ENCODE results near the gene AP2A2.

AP2A2 gene

DNA sequence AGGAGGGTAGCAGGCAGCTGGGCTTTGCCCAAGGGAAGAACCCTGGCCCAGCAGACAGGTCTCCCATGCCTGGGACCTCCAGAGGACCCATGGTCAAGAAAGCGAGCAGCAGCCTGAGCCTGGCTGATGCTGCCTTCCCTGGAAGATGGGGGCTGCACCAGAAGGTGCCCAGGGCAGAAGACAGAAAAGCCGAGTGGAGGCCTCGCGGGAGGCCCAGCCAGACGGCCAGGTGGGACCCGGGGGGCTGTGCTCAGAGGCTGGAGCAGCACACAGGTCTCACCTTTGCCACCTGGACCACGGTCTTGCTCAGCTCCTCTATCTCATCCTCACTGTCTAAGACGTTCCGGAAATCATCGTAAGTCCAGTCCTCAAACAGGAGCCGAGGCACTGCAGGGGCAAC is 25.9 kb upstream of the AP2A2 start:
- no peak for DNase-seq

DNA sequence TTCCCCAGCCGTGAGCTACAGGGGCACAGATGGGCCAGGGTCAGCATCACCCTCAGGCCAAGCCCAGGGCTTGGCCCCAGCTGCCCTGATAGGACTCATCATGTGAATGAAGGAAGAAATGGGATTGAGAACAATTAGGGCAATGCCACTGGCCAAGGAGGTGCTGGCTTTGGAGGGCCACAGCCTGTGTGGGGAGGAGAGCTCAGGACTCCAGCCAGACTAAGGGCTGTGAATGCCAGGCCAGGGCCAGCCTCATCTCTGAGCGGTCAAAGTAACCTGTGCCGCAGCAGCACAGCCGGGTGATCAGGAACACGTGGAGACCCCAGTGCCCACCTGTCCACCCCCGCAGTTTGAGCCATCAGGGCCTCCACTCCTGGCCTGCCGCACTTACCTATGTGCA is 25.1 kb upstream of the AP2A2 start:
- no peak for DNase-seq

DNA sequence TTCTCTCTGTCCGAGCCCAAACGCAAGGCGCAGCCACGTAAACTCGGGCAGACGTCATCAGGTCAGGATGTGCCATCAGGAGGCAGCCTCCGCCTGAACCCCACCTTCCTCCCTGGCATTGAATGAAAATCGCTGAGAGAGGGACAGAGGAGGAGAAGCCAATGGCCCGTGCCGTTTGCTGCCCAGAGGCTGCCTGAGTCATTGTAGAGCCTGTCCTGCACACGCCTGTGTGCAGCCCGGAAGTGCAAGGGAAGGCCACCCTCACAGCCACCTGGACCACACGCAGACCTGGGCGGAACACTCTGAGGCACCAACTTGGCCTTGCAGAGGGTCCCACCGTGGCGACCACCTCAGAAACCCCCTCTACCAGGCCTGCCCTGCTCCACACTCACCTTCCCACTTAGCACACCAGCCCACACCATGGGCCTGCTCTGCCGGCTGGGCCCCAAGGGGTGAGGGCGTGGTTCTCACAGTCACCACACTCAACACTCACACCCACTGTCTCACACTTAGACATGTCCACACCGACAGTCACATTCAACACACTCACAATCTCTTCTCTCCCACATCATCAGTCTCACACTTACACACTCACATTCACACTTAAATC is 24.1 kb upstream of the AP2A2 start:
- DNase-seq, result no peak

DNA sequence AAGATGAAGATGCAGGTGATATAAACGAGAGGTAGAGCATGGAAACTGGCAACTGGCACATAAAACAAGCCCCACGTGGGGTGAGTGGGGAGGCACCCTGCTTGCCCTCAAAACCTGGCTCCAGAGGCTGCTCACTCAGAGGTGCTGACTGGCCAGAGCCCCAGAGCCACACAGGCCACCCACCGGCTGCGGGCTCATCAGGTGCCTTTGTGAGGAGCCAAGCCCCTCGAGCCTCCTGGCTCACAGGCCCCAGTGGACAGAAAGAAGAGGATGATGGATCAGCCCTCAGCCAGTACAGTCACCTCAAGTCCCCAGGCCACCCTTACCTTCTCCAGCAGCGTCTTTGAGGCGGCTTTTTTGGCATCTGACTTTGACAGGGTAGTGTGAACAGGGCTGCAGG is 21.3 kb upstream of the AP2A2 start:
- no peak for DNase-seq

DNA sequence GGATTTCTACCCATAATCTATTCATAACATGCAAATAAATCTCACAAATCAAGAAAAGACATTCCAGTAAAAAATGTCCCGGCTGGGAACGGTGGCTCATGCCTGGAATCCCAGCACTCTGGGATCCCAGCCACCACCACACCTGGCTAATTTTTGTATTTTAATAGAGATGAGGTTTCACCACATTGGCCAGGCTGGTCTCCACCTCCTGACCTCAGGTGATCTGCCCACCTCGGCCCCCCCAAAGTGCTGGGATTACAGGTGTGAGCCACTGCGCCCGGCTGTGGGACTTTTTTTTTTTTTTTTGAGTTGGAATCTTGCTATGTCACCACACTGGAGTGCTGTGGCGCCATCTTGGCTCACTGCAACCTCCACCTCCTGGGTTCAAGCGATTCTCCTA is 19.7 kb upstream of the AP2A2 start:
- no peak for DNase-seq

DNA sequence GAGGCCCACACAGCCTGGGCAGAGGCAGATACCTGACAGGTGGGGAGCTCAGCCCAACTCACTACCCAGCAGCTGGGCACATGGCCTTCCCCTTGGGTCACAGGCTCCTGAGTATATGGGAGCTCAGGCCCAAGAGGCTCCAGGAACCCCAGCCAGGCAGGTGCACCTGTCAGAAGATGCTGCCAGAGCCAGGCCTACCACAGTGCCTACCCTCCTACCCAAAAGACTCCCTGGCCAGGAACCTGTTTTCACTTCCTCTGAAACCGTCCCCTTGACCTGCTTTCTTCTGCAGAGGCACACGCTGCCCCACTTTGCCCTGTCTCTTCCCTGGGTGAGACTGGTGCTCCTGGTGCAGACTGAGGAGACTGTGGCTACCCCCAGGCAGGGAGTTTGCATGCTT is 18.0 kb upstream of the AP2A2 start:
- no peak for DNase-seq

DNA sequence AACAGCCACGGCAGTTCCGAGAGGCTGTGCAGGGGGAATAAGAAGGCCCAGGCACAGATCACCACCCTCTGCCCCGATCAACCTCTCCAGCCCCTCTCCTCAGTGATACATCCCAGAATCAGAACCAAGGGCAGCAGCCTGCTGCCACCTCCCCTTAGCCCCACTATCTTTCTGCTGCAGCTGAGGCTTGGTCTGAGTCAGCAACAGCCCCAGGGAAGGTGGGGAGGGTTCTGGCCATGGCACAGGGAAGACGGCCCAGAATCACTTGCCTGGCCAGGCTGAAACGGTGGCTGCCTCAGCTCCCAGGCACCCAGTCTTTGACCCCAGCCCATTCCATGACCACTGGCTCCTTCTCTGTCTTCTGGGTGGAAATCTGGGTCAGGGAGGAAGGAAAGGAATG is 17.4 kb upstream of the AP2A2 start:
- no peak for DNase-seq

DNA sequence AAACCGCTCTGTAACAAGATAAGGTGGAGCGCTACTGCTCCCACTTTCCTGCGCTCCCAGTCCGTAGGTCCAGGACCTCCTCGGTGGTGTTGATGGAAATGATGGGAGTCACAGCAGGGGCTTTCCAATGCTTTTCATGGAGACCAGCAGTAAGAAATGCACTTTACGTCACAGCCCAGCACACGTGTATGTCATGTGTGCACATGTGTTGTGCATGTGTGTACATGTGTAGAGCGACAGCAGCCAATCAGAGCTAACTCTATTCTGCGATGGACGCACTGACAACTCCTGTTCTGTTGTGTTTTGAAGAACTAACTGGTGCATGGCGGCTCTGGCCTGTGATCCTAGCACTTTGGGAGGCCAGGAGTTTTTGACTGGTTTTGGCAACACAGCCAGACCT is 16.3 kb upstream of the AP2A2 start:
- no peak for DNase-seq

DNA sequence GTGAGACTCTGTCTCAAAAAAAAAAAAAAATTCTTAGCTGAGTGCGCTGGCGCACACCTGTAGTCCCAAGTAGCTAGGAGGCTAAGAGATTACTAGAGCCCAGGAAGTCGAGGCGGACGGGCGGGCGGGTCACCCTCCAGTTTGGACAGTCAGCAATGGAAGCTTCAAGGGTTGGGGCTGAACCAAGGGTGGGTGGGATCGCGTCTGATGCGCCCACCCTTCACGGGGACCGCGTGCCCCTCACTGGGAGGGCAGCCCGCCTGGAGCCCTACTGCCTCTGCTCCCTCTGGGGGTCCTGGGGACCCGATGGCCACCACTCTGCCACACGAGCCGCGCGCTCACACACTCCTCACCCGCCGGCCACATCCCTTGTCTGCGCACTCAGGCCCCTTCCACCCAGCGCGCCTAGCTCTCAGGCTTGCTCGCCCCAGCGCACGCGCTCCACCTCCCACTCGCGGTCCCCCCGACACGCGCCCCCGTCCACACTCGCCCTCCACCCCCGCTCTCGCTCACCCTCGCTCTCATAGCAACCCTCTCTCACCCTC is 15.6 kb upstream of the AP2A2 start:
- DNase-seq, result no peak

DNA sequence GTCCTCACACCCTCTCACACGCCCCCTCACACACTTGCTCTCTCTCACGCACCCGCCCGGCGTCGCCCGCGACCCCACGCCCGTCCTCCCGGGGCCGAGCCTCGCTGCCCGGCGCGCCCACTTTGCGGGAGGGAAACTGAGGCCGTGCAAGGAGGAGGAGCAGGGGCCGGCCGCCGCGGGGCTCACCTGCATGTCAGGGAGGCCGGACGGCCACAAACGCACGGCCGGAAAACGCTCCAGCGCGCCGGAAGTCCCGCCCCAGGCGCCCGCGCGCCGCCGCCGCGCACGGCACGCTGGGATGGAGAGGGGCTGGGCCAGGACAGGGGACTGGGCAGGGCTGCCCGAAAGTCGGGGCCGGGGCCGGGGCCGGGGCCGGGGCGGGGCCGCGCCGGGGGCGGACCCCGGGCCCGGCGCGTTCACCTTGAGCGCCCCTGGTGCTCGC is 15.1 kb upstream of the AP2A2 start, which contains the start of gene CHID1:
Gene CHID1, minus strand, starts transcription at position 222 of the 442 bp plus-strand sequence. CDS start 5,994 bp downstream, outside the sequence.
- peak; percentile 84 for DNase-seq

DNA sequence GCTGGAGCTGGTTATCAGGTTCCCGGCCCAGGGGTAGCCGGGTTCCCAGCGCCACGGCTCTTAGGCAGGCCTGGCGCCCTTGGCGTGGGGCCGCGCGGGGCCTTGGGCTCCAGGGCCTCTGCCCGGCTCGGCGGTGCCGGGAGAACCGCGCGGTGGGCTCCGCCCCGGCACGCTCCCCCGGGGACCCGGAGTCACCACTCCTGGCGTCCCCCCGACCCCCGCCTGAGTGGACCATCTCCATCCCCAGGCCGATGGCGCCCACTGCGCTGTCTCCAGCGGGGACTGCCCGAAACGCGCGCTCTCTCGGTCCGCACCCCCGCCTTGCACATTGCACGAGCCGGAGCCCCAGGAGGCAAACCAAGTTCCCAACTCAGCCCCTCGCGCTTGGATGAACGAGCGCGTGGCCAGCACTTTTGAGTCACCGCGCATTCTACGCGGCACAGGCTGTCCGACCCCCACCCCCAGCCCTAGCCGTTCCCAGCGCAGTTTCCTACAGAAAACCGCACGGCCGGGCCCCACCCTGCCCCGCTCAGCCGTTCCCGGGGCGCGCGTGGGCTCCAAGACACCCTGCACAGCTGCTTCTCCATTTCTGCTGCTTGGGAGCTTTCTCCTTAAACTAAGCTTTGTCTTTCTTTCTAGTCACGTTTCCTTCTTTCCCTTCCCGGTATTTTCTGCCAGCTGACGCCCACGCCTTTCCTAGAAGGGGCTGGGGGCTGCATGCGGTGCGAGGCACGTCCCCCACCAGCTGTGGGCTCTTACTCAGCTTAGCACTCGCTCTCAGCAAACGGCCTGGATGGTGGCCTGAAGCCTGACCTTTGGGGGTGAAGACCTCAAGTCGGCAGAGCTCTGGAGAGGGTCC is 14.4 kb upstream of the AP2A2 start:
- peak; percentile 56 for DNase-seq

DNA sequence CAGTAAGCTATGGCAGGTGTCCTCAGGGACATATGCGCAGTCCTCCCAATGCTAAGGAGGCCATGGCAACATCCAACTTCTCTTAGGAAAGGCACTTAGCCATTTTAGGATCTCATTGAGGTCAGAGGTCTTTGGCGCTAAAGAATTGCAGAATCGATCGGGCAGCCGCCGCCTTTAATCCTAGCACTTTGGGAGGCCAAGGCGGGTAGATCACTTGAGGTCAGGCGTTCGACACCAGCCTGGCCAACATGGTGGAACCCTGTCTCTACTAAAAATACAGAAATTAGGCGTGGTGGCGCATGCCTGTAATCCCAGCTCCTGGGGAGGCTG is 13.8 kb upstream of the AP2A2 start:
- no peak for DNase-seq

DNA sequence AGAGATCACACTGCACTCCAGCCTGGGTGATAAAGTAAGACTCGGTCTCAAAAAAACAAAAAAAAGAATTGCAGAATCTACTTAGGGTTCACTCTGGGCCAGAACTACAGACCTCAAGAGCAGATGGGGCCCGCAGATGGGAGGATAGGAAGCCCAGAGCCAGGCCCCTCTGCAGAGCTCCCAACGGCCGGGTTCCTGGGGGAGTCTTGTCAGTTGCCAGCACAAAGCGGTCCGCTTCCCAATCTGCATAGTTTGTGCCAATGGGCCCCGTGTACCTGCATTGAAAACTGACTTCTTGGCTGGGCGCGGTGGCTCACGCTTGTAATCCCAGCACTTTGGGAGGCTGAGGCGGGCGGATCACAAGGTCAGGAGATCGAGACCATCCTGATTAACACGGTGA is 13.4 kb upstream of the AP2A2 start:
- no peak for DNase-seq

DNA sequence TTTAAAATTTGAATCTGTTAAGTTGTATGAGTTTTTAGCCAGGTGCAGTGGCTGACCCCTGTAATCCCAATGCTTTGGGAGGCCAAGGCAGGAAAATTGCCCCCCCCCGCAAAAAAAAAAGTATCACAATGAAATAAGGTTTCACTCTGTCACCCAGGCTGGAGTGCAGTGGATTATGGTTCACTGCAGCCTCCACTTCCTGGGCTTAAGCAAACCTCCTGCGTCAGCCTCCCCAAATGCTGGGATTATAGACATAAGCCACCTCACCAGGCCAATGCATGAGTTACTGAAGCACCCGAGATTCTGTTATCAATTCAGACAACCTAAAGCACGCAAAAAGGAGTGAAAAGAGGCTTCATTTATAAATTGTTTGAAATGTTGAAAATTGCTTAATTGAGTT is 12.6 kb upstream of the AP2A2 start:
- DNase-seq, result no peak

DNA sequence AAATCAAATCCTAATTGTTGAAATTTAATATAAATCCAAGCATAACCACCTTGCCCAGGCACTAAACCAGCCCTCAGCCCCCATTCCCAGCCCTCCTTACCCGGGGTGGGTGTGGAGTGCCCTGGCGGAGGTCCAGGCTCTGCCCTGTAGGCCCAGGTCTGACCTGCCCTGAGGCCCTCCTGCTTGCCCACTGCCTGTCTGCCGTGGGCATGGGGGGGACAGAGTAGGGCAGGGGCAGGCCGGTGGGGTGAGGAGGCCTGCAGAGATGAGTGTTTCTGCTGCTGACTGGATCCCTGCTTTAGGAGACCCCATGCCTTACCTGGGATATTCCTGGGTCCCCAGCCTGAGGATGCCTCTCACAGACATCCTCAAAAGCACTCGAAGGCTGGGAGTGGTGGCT is 11.5 kb upstream of the AP2A2 start:
- DNase-seq, result no peak

DNA sequence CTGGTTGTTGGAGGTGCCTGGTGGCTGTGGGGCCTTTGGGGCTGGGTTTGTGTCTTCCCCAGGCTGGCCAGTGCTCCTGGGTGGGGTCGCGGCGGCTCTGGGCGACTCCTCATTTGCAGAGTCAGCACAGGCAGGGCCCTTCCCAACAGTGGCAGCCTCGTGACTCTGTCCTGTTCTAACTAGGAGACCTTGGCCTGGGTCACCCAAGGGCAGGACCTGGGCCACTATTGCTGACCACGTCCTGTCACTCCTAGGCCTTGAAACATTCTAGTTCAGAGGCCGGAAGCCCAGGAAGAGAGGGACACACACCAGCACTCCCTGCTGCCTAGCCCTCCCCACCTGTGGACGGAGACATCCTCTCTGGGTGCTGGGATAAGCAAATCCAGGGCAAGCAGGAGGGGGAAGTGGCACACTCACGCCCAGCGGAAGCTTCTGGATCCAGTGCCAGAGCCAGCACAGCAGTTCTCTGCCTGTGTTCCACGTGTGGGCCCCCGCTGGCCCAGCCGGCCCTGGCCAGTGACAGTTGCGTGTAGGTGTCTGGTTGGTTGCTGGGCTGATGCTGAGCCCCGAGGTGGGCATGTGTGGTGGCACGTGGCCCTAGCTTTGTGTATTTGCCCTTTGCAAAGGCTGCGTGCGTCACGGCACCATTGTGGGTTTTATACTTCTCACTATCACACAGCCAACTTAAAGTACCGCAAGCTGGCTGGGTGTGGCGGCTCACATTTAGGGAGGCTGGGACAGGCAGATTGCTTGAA is 10.7 kb upstream of the AP2A2 start:
- DNase-seq, result no peak

DNA sequence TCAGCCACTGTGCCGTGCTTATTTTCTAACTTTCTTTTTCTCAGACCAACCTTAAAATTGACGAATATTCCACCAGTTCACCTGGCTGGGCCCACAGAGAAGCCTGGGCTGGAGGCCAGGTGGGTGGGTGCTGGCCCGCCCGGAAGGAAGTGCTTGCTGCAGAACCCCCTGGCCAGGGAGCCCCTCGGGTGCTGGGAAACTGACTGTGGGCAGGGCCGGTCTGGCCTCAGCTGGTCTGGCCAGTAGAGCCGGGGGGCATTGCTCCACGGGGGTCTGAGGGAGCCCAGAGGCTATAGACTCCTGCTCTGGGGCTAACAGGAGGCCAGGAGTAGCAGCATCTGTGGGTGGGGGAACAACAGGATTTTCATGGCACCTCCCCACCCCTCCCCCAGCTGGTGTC is 8.2 kb upstream of the AP2A2 start:
- no peak for DNase-seq

DNA sequence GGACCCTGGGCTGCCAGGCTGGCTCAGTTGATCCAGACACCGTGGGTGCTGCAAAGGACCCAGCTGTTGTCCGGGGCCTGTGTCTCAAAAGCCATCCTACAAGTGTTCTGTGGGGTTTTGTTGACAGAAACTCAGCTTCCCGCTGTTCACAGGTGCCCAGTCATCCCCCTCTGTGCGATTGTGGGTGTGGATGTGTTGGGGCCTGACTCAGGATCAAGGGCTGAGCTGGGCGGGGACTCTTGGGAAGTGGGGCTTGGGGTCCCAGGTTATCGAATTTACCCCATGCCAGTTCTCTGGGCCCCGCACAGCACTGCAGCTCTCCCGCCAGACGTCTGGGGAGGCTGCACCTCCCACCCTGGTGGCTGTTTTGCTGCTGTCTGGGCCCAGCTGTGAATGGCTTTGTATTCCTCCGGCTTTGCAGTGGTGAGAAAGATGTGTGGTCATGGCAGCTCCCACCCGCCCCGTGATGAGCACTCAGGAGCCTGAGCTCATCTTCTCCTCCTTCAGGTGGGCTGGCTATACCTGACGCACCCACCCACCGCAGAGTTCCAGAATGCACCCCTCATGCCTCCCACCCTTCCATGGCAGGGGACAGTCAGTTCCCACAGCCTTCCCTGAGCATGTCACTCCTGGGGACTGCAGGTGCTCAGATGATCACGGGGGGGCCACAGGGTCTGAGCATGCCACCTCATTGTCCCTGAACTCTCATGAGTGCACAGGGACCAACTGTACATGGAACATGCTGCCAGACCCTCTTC is 3.6 kb upstream of the AP2A2 start:
- DNase-seq, result no peak

DNA sequence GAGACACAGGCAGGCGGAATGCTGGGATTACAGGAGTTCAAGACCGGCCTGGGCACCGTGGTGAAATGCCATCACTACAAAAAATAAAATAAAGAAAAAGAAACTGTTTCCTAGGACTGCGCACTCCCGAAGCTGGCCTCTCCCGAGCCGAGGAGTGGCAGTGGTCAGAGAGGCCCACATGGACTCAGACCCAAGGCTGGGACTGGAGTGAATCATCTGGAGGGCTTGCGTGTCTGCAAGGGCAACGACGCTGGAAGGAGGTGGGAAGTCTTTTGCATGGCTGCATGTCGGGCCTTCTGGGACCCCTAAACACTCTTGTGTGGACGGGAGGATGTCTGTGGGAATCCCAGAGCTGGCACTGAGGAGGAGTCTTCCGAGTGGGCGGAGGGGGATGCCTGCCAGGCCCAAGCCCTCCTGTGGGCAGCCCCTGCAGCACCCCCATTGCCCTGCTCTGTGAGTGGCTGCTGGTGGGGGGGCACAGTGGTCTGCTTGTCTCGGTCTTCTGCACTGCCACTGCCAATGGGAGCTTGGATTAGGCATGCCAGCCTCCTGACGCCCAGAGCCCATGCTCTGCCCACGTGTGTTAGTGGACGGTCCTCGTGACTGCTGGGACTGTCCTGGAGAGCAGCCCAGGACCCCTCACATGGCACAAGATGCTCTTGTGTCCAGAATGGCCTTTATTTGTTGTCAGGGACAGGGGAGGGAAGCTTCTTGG is 1.8 kb upstream of the AP2A2 start:
- DNase-seq, result no peak

DNA sequence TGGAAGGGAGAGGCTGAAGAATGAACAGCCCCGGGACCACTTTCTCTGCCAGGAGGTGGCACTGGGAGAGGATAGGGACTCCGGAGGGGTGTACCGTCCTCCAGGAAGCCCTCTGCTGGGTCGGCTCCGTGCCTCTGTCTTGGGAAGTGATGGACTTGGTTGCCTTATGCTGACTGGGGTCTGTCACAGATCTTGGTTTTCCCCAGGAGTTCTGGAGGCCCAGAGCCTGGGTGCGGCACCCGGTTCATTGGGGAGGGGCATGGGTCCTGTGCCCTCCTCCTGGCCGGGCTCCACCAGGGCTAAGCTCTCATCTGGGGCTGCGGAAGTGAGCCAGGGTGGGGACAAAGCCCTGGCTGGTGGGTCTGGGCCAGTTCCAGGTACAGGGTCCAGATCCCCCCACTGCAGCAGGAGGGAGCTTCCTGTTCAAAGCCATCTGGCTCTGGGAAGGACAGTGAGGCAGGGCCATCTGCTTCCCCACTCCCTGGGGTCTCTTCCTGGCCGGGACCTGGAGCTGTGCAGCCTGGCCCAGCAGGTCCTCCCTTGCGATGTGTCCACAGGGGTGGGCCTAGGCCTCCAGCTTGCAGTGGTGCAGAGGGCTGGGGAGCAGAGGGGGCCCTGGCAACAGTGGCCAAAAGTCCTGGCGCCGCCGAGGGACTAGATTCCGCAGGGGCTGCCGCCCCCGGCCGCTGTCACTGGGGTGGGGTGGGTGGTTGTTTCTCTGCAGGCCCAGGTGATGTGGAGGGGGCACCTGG is 1.1 kb upstream of the AP2A2 start:
- no peak for DNase-seq

DNA sequence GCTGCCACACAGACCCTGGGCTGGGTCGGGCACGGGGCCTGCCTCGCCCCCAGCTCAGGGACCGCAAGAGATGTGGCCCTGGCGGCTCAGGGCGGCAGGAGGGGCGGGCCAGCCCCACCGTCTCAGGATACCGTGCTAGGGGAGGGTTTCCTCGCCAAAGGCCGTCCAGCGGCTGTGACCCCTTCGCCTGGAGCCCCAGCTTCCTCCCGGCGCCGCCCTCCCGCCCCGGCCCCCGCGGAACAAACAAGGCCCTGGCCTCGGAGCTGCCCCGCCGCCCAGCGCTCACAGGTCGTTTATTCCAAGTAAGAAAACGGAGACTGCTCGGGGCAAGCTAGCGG is 543 bp upstream of the AP2A2 start:
- no peak for DNase-seq
